Fibroblast of lung (primary cell): ENCODE results near the gene GLIS1. TPM values are rescaled to one million over a fixed set of nuclear protein-coding genes. Genes with fewer than 3 reads are reported as not detected.
A peak's percentile ranks its signal among the peaks of the same experiment; 100 is the strongest.

Experiments
- DNase-seq, 2 donors: peaks; one replicate each; pipeline versions ENCODE4 v3.0.0 to v3.0.0-alpha.2; 2010; ENCODE audit warnings: low read depth in 2 of 2
- H2AFZ ChIP-seq: 2 replicates; pipeline ENCODE4 v1.5.1; 2012; ENCODE audit warnings: low read length, control low read depth, inconsistent platforms
- H3K27ac ChIP-seq: 2 replicates; pipeline ENCODE4 v1.5.1; 2011; ENCODE audit warnings: low read length, control low read depth; ENCODE audit not compliant: insufficient read depth
- H3K27me3 ChIP-seq: 2 replicates; pipeline ENCODE4 v1.5.1; 2011; ENCODE audit warnings: mild to moderate bottlenecking, low read length; ENCODE audit not compliant: control insufficient read depth, insufficient read depth
- H3K36me3 ChIP-seq: 2 replicates; pipeline ENCODE4 v1.5.1; 2011; ENCODE audit warnings: low read length; ENCODE audit not compliant: control insufficient read depth, insufficient read depth
- H3K4me1 ChIP-seq: 2 replicates; pipeline ENCODE4 v1.5.1; 2011; ENCODE audit warnings: low read length; ENCODE audit not compliant: control insufficient read depth, insufficient read depth; ENCODE audit errors: extremely low read depth
- H3K4me2 ChIP-seq: 2 replicates; pipeline ENCODE4 v1.5.1; 2011; ENCODE audit warnings: low read length, control low read depth; ENCODE audit not compliant: insufficient read depth; ENCODE audit errors: extremely low read depth
- H3K4me3 ChIP-seq, 4 experiments: fragments of 200-600 bp in 1 of 4; sonication (generic) in 1 of 4; replicated peaks in 1 of 4; 2 replicates each; pipeline ENCODE4 v1.5.1; 2011 to 2016; ENCODE audit warnings: low read length in 4 of 4, low read depth in 3 of 4, mild to moderate bottlenecking in 3 of 4, control low read depth in 2 of 4, inconsistent platforms in 1 of 4, mixed read lengths in 1 of 4; ENCODE audit not compliant: insufficient read depth in 1 of 4; ENCODE audit errors: control extremely low read depth in 1 of 4
- H3K79me2 ChIP-seq: 2 replicates; pipeline ENCODE4 v1.5.1; 2012; ENCODE audit warnings: mild to moderate bottlenecking, low read length, inconsistent platforms; ENCODE audit not compliant: control insufficient read depth, insufficient read depth
- H3K9ac ChIP-seq: 2 replicates; pipeline ENCODE4 v1.5.1; 2011; ENCODE audit warnings: mild to moderate bottlenecking, low read length, control low read depth; ENCODE audit not compliant: insufficient read depth
- H3K9me3 ChIP-seq: 2 replicates; pipeline ENCODE4 v1.5.1; 2012; ENCODE audit warnings: low read depth, low read length; ENCODE audit not compliant: control insufficient read depth, insufficient read depth
- H4K20me1 ChIP-seq: 2 replicates; pipeline ENCODE4 v1.5.1; 2011; ENCODE audit warnings: low read length; ENCODE audit not compliant: control insufficient read depth, insufficient read depth; ENCODE audit errors: extremely low read depth
- EZH2 ChIP-seq: IDR thresholded peaks from 2 replicates; pipeline ENCODE4 v1.5.1; 2012; ENCODE audit warnings: low read length, control low read depth, mild to moderate bottlenecking; ENCODE audit errors: missing control alignments
- polyA plus RNA-seq, 2 donors: library from polyadenylated mRNA; depleted of rRNA in 1 of 2; stranded (reverse) in 1 of 2; unstranded in 1 of 2; fragments of >200 nt; gene quantifications; 2 replicates each; pipeline ENCODE4 v1.2.1, GENCODE V29; 2011 to 2012; ENCODE audit warnings: missing spikeins in 1 of 2
- total RNA-seq: library from RNA; depleted of rRNA; stranded (reverse); fragments of >200 nt; gene quantifications from 2 replicates; pipeline ENCODE4 v1.2.1, GENCODE V29; 2014
- TF ChIP-seq, protein P1 (sequence below), 2 donors: IDR thresholded peaks in 1 of 2; conservative IDR thresholded peaks in 1 of 2; 1 replicate in 1 of 2; 2 replicates in 1 of 2; pipeline ENCODE4 v1.5.1; 2011 to 2012; ENCODE audit warnings: low read length in 2 of 2, control low read depth in 1 of 2, inconsistent platforms in 1 of 2, low read depth in 1 of 2, mild to moderate bottlenecking in 1 of 2

Gene GLIS1
- total and polyA plus RNA-seq, 2 donors (not counting 1 experiment from before 2014, with no cell fraction given): under 0.01 to 0.05 TPM

DNA sequence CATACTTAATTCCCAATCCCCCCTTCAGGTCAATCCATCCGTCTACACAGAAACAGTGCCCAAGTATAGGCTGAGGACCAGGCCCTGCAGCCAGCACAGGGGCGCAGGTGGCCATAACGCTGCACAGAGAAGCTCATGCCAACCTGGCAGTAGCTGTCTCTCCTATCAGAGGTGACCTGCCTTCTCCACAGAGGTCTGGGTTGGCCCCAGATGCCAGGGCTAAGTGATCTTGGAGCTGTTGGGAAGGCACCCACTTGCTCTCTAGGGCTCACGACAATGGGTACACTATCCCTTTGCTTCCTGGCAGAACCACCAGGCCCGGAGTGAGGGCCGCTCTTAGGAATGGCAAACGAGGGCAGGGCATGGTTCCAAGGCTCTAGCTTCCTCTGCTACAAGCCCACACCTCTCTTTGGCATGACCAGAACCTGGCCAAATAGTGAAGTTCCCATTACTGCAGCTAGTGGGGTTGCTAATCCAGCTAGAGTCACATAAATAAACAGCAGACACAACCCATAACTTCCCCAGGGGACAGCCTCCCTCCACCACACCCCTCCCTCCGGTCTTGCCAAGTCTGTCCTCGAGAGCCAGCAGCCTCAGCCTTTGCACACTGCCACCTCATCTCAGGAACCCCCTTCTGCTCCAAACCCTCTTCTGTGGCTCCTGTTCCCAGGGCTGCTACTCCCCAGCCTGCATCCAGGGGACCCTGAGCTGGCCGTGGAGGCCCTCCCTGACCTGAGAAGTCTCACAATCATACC lies 113.0 kb downstream of the GLIS1 start:
- Histone ChIP-seq H3K4me1 (no peaks in the 10 kb centered on the region), H3K27me3 (no peaks in the 10 kb centered on the region), H3K79me2 (no peaks in the 10 kb centered on the region), H3K4me2 (no peak overlapping the region), H2AFZ (no peak overlapping the region), H3K4me3 (no peak overlapping the region), H3K27ac (no peak overlapping the region), H3K9me3 (no peaks in the 10 kb centered on the region), H3K9ac (no peak overlapping the region), H4K20me1 (no peaks in the 10 kb centered on the region), H3K36me3 (no peaks in the 10 kb centered on the region)
- no peak for TF ChIP-seq EZH2
- no peak for DNase-seq

DNA sequence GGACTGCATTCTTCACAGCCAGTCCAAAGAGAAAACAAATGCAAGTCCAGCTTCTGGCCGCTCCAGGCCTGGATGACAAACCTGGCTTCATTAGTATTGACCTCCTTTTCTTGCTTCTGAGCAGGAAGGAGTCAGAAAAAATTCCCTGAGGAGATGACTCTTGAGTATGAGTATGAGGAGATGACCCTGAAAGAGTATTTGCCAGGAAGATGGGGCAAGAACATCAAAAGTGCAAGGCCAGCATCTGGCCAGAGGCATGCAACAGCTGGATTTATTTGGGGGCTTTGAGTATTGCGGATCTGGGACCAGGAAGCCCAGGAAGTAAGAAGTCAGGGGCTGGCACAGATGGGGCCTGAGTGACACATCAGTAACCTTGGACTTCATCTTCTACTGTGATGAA lies 113.9 kb downstream of the GLIS1 start:
- no peak overlapping the region for H3K27ac ChIP-seq
- TF ChIP-seq, protein P1, sequence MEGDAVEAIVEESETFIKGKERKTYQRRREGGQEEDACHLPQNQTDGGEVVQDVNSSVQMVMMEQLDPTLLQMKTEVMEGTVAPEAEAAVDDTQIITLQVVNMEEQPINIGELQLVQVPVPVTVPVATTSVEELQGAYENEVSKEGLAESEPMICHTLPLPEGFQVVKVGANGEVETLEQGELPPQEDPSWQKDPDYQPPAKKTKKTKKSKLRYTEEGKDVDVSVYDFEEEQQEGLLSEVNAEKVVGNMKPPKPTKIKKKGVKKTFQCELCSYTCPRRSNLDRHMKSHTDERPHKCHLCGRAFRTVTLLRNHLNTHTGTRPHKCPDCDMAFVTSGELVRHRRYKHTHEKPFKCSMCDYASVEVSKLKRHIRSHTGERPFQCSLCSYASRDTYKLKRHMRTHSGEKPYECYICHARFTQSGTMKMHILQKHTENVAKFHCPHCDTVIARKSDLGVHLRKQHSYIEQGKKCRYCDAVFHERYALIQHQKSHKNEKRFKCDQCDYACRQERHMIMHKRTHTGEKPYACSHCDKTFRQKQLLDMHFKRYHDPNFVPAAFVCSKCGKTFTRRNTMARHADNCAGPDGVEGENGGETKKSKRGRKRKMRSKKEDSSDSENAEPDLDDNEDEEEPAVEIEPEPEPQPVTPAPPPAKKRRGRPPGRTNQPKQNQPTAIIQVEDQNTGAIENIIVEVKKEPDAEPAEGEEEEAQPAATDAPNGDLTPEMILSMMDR (conservative IDR thresholded peaks at IDR 0.05 in 1 of 2, IDR thresholded peaks at IDR 0.05 in 1 of 2; ENCODE audit: low read depth in 1 of 2, low read length in 2 of 2): no peak
- TF ChIP-seq EZH2: no peak
- no peaks in the 10 kb centered on the region for H3K36me3 ChIP-seq
- H3K4me3 ChIP-seq: no peak overlapping the region
- peak; percentile 21 to 44 for DNase-seq
- H3K9me3 ChIP-seq: no peaks in the 10 kb centered on the region
- no peaks in the 10 kb centered on the region for H3K79me2 ChIP-seq
- no peak overlapping the region for H3K4me2 ChIP-seq
- H2AFZ ChIP-seq: no peak overlapping the region
- no peak overlapping the region for H3K9ac ChIP-seq
- H3K4me1 ChIP-seq: no peaks in the 10 kb centered on the region
- no peaks in the 10 kb centered on the region for H3K27me3 ChIP-seq
- H4K20me1 ChIP-seq: no peaks in the 10 kb centered on the region

DNA sequence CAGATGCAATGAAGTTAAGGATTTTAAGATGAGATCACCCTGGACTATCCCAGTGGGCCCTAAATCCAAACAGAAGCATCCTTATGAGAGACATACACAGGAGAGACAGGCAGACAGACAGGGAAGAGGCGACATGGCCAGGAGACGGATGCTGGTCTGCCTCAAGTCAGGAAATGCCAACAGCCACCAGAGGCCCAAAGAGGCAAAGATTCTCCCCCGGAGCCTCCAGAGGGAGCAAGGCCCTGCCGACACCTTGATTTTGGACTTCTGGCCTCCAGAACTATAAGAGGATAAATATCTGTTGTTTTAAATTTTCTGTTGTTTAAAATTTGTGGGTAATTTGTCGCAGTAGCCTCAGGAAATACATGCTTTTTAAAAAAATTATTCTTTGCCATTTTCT lies 116.4 kb downstream of the GLIS1 start:
- H3K27me3 ChIP-seq: no peaks in the 10 kb centered on the region
- no peak for DNase-seq
- H3K4me1 ChIP-seq: no peaks in the 10 kb centered on the region
- H3K4me3 ChIP-seq: no peak overlapping the region
- no peak overlapping the region for H3K4me2 ChIP-seq
- H3K9ac ChIP-seq: no peak overlapping the region
- no peaks in the 10 kb centered on the region for H3K36me3 ChIP-seq
- H3K79me2 ChIP-seq: no peaks in the 10 kb centered on the region
- H3K27ac ChIP-seq: no peak overlapping the region
- no peak for TF ChIP-seq EZH2
- TF ChIP-seq, protein P1 (conservative IDR thresholded peaks at IDR 0.05 in 1 of 2, IDR thresholded peaks at IDR 0.05 in 1 of 2; ENCODE audit: low read depth in 1 of 2, low read length in 2 of 2): no peak
- H2AFZ ChIP-seq: no peak overlapping the region
- no peaks in the 10 kb centered on the region for H3K9me3 ChIP-seq
- H4K20me1 ChIP-seq: no peaks in the 10 kb centered on the region
